OCI-LY3 (cell line): Measurements from ENCODE around the gene MRPS2.

Experiments
- H2AFZ ChIP-seq: fragments of 200-600, 300-600 bp; shearing (Covaris generic); 2 replicates; pipeline ENCODE4 v1.6.0; 2014; ENCODE audit warnings: antibody characterized with exemption, low read depth, low read length
- H3K27ac ChIP-seq: fragments of 200-600, 300-600 bp; sonication (generic); 2 replicates; pipeline ENCODE4 v1.5.1; 2014; ENCODE audit warnings: mild to moderate bottlenecking, low read length, moderate library complexity, mixed read lengths
- H3K27me3 ChIP-seq: fragments of 200-600, 300-600 bp; sonication (generic); 2 replicates; pipeline ENCODE4 v1.6.1; 2014; ENCODE audit warnings: low read depth, low read length, mixed read lengths
- H3K36me3 ChIP-seq: fragments of 200-600, 300-600 bp; sonication (generic); replicated peaks from 2 replicates; pipeline ENCODE3; 2014; ENCODE audit warnings: low read depth, low read length, mixed read lengths
- H3K4me1 ChIP-seq: fragments of 300-600, 200-600 bp; sonication (generic); 2 replicates; pipeline ENCODE4 v1.6.1; 2014; ENCODE audit warnings: low read length, mixed read lengths
- H3K4me2 ChIP-seq: fragments of 200-600, 300-600 bp; sonication (generic); 2 replicates; pipeline ENCODE4 v1.6.1; 2014; ENCODE audit warnings: low read length, mixed read lengths
- H3K4me3 ChIP-seq: fragments of 300-600, 200-600 bp; sonication (generic); 2 replicates; pipeline ENCODE4 v1.5.1; 2014; ENCODE audit warnings: antibody characterized with exemption, mild to moderate bottlenecking, low read length, moderate library complexity
- H3K79me2 ChIP-seq: fragments of 300-600, 200-600 bp; shearing (Covaris generic); 2 replicates; pipeline ENCODE4 v1.6.1; 2014; ENCODE audit warnings: mild to moderate bottlenecking, low read length, mixed read lengths
- H3K9ac ChIP-seq: fragments of 300-600, 200-600 bp; shearing (Covaris generic); 2 replicates; pipeline ENCODE4 v1.6.0; 2014; ENCODE audit warnings: mild to moderate bottlenecking, low read length, moderate library complexity
- H3K9me3 ChIP-seq: fragments of 200-600, 300-600 bp; shearing (Covaris generic); 2 replicates; pipeline ENCODE4 v1.6.1; 2014; ENCODE audit warnings: low read length, mixed read lengths; ENCODE audit not compliant: insufficient read depth
- H4K20me1 ChIP-seq: fragments of 200-600, 300-600 bp; sonication (generic); 2 replicates; pipeline ENCODE4 v1.6.1; 2016; ENCODE audit warnings: low read length, mixed read lengths; ENCODE audit not compliant: insufficient read depth
- EZH2phosphoT487 ChIP-seq: fragments of 200-600 bp; shearing (Covaris generic); IDR thresholded peaks from 2 replicates; pipeline ENCODE4 v1.6.1; 2018; ENCODE audit warnings: antibody characterized with exemption, mixed run types, low read depth
- TF ChIP-seq, protein P1 (sequence below): fragments of 200-600, 300-600 bp; sonication (generic); IDR thresholded peaks from 2 replicates; pipeline ENCODE4 v1.5.1; 2014; ENCODE audit warnings: antibody characterized with exemption, low read length, low read depth

Gene MRPS2

DNA sequence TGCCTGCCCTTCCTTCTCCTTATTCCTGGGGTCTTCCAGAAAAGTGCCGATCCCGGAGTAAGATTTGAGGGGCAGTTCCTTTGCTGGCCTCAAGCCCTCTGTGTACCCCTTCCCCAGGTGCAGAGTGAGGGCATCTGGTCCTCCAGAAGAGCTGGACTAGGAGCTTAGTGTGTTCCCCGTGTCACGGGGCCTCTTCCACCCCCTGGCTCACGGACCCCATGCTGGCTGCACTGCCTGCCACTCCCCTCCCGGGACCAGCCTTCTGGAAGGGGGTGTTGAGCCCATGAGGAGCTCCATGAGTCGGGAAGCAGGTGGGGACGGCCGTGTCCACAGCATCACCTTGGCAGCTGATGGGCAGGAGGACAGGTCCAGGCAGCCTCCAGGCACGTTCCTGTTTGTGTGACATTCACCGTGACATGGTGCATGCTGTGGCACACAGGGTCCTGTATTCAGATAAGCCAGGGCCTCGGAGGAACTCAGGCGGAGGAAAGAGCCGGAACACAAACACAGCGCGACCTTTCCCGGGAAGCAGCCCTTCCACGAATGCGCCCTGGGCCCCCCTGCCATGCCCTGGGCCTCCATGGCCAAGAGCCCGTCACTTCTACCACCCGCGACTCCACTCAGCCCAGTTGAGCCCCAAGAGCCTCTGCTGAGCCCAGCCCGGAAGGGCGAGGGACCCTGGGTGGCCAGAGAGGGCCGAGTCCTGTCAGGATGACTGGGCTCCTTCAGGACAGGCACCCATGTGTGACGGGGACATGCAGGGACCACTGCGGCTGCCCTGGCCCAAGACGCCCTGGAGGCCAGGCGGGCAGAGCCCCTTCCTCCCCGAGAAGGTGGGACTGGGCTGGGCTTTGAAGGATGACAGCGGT is 14.8 kb downstream of the MRPS2 start:
- Histone ChIP-seq H4K20me1 (no peaks in the 10 kb centered on the region), H3K9ac (no peak overlapping the region), H3K27ac (no peak overlapping the region), H3K4me1 (no peaks in the 10 kb centered on the region), H3K9me3 (no peaks in the 10 kb centered on the region), H3K36me3 (no peaks in the 10 kb centered on the region), H2AFZ (no peak overlapping the region), H3K4me2 (no peak overlapping the region), H3K27me3 (no peaks in the 10 kb centered on the region), H3K79me2 (no peaks in the 10 kb centered on the region), H3K4me3 (no peak overlapping the region)
- TF ChIP-seq EZH2phosphoT487, result no peak
- TF ChIP-seq, protein P1, sequence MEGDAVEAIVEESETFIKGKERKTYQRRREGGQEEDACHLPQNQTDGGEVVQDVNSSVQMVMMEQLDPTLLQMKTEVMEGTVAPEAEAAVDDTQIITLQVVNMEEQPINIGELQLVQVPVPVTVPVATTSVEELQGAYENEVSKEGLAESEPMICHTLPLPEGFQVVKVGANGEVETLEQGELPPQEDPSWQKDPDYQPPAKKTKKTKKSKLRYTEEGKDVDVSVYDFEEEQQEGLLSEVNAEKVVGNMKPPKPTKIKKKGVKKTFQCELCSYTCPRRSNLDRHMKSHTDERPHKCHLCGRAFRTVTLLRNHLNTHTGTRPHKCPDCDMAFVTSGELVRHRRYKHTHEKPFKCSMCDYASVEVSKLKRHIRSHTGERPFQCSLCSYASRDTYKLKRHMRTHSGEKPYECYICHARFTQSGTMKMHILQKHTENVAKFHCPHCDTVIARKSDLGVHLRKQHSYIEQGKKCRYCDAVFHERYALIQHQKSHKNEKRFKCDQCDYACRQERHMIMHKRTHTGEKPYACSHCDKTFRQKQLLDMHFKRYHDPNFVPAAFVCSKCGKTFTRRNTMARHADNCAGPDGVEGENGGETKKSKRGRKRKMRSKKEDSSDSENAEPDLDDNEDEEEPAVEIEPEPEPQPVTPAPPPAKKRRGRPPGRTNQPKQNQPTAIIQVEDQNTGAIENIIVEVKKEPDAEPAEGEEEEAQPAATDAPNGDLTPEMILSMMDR, result no peak

DNA sequence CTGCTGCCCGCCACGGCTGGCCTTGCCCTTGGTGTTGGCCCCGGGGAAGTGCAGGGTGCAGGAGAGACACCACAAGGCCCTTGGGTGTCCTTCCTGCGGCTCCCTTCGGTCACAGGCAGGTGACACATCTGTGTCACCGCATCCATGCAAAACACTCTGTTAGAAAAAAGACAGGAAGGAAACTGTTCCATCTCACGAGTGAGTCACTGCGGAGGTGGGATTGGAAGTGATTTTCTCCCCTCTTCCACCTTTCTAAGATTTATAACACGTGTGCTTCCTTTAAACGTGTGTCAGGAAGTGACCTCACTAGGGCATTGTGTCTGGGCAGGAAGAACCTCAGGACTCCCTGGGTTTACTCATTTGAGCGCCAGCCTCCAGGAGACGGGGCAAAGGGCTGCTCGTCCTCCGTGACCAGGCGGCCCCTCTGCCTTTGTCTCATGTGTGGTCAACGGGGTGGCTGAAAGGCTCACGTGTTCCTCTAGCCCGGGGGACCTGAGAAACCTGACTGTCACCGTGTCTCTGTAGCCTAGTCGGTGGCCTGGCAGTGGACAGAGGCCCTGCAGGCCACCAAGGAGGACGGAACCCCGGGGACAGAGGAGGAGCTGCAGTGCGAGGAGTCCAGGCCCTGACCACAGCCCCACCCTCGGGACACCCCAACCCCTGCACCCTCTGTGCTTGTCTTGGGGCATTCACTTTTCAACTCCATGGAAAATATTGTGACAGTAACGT is 15.8 kb downstream of the MRPS2 start:
- no peak overlapping the region for H3K4me3 ChIP-seq
- no peak overlapping the region for H3K9ac ChIP-seq
- H3K9me3 ChIP-seq, result no peaks in the 10 kb centered on the region
- no peak overlapping the region for H2AFZ ChIP-seq
- H4K20me1 ChIP-seq, result no peaks in the 10 kb centered on the region
- no peak for TF ChIP-seq EZH2phosphoT487
- TF ChIP-seq, protein P1, result no peak
- no peaks in the 10 kb centered on the region for H3K4me1 ChIP-seq
- no peak overlapping the region for H3K27ac ChIP-seq
- no peaks in the 10 kb centered on the region for H3K27me3 ChIP-seq
- no peak overlapping the region for H3K4me2 ChIP-seq
- no peaks in the 10 kb centered on the region for H3K79me2 ChIP-seq
- H3K36me3 ChIP-seq, result no peaks in the 10 kb centered on the region

- H3K79me2 ChIP-seq, result no peaks in the 10 kb centered on the region
- H3K9me3 ChIP-seq, result no peaks in the 10 kb centered on the region
- no peak overlapping the region for H3K4me2 ChIP-seq
- H3K27me3 ChIP-seq, result no peaks in the 10 kb centered on the region
- H3K27ac ChIP-seq, result no peak overlapping the region
- TF ChIP-seq, protein P1, result no peak
- no peak for TF ChIP-seq EZH2phosphoT487
- H4K20me1 ChIP-seq, result no peaks in the 10 kb centered on the region
- no peak overlapping the region for H2AFZ ChIP-seq
- H3K4me1 ChIP-seq, result no peaks in the 10 kb centered on the region
- no peaks in the 10 kb centered on the region for H3K36me3 ChIP-seq
- H3K9ac ChIP-seq, result no peak overlapping the region
- no peak overlapping the region for H3K4me3 ChIP-seq
Measured at GRCh38 chr9:135517407-135517822, 16.9 kb downstream of the MRPS2 start.

DNA sequence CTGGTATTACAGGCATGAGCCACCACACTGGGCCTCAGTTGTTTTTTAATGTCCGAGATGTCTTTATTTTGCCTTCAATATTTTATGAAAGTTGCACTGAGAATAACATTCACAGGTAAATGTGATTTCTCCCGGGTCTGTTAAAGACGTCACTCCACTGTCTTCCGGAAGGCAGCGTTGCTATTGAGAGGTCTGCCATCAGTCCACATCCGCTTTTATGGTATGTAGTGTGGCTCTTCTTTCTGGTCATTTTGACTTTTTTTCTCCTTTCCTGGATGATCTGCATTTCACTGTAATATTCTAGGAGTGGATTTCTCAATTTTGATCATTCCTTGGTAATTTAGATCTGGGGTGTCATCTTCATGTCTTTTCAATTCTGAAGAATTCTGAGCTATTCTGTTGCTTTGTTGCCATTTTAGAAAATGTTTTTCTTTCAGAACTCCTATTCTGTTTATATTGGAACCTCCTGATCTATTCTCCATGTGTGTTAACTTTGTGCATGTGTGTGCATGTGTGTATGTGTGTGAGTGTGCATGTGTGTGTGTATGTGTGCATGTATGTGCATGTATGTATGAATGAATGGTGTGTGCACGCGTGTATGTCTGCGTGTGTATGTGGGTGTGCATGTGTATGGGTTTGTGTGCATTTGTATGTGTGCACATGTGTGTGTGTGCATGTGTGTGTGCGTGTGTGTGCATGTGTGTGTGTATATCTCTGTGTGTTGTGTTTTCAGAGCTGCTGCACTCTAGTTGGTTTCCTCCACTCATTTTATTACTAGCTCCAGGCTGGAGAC is 18.9 kb downstream of the MRPS2 start:
- no peak overlapping the region for H3K4me2 ChIP-seq
- H3K27me3 ChIP-seq, result no peaks in the 10 kb centered on the region
- no peak overlapping the region for H3K4me3 ChIP-seq
- H3K9me3 ChIP-seq, result no peaks in the 10 kb centered on the region
- no peaks in the 10 kb centered on the region for H4K20me1 ChIP-seq
- TF ChIP-seq, protein P1, result no peak
- no peak for TF ChIP-seq EZH2phosphoT487
- H3K4me1 ChIP-seq, result no peaks in the 10 kb centered on the region
- no peak overlapping the region for H3K9ac ChIP-seq
- no peak overlapping the region for H3K27ac ChIP-seq
- H2AFZ ChIP-seq, result no peak overlapping the region
- H3K36me3 ChIP-seq, result no peaks in the 10 kb centered on the region
- no peaks in the 10 kb centered on the region for H3K79me2 ChIP-seq
